Bronchial epithelial cell (primary cell): ENCODE measurements around the gene VPS72. TPM values are rescaled to one million over a fixed set of nuclear protein-coding genes. Genes with fewer than 3 reads are reported as not detected.

Experiments used
- DNase-seq: peaks from one replicate; pipeline ENCODE4 v3.0.0-alpha.2; 2010; ENCODE audit warnings: low read depth
- FAIRE-seq: peaks from 2 replicates; lab custom pipeline; 2011; peaks lifted over from hg19 to GRCh38; lab: Jason Lieb, UNC
- H3K27me3 ChIP-seq: 2 replicates; pipeline ENCODE4 v1.5.1; 2011; ENCODE audit warnings: low read length; ENCODE audit not compliant: control insufficient read depth, insufficient read depth
- H3K36me3 ChIP-seq: 2 replicates; pipeline ENCODE4 v1.5.1; 2011; ENCODE audit warnings: low read length; ENCODE audit not compliant: control insufficient read depth, insufficient read depth
- H3K4me3 ChIP-seq: 2 replicates; pipeline ENCODE4 v1.5.1; 2011; ENCODE audit warnings: mild to moderate bottlenecking, low read depth, low read length, control low read depth
- CTCF ChIP-seq: IDR thresholded peaks from 2 replicates; pipeline ENCODE4 v1.5.1; 2011; ENCODE audit warnings: mild to moderate bottlenecking, moderate library complexity, low read length, control low read depth, inconsistent platforms; ENCODE audit not compliant: insufficient read depth, severe bottlenecking
- total RNA-seq: library from RNA; depleted of rRNA; stranded (reverse); fragments of >200 nt; gene quantifications from 2 replicates; pipeline ENCODE4 v1.2.1, GENCODE V29; 2014

VPS72 gene
- total RNA-seq, 1 donor from 2014 or later: 64.2 TPM

GRCh38 chr1:151133018-151133806, 56.8 kb downstream of the VPS72 start:
- H3K27me3 ChIP-seq: no peaks in the 10 kb centered on the region
- no peaks in the 10 kb centered on the region for H3K36me3 ChIP-seq
- H3K4me3 ChIP-seq: no peak overlapping the region
- DNase-seq: no peak
- no peak for TF ChIP-seq CTCF
- FAIRE-seq: no peak

DNA sequence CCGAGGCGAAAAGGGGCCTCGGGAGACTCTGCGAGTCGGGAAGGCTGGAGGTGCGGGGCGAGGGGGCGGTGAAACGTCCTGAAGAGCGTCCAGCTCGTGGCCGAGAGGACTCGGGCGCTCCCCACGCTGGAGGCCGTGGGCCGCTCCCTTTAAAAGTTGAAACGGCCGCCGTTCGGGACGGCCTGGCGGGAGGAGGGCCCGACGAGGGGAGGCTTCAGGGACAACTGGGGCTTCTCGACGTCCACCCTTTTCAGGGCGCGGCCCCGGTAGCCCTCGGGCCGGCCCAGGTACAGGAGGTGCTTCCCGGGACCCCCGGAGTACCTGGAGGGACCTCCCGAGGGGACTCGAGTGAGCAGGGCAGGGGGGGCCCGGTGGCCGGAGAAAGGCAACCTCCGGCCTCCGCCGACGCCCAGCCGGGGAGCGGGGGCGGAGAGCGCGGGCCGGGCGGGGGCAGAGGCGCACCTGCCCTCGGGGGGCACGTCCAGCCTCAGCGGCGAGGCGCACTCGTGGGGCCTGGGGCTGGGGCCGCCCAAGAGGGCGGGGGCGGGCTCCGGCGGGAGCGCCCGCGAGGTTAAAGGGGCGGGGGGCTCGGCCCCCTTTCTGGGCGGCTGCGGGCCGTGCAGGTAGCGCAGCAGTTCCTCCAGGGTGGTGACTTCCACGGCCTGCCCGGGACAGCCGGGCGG, 57.5 kb downstream of the VPS72 start:
- no peak for TF ChIP-seq CTCF
- no peak for DNase-seq
- no peak for FAIRE-seq
- Histone ChIP-seq H3K27me3 (no peaks in the 10 kb centered on the region), H3K36me3 (no peaks in the 10 kb centered on the region), H3K4me3 (no peak overlapping the region)

- H3K4me3 ChIP-seq: peak overlapping the region; percentile 40
- TF ChIP-seq CTCF: no peak
- DNase-seq (no peak), FAIRE-seq (no peak)
- no peaks in the 10 kb centered on the region for H3K27me3 ChIP-seq
- H3K36me3 ChIP-seq: no peaks in the 10 kb centered on the region
Measured at GRCh38 chr1:151131701-151132334, 58.2 kb downstream of the VPS72 start.

DNA sequence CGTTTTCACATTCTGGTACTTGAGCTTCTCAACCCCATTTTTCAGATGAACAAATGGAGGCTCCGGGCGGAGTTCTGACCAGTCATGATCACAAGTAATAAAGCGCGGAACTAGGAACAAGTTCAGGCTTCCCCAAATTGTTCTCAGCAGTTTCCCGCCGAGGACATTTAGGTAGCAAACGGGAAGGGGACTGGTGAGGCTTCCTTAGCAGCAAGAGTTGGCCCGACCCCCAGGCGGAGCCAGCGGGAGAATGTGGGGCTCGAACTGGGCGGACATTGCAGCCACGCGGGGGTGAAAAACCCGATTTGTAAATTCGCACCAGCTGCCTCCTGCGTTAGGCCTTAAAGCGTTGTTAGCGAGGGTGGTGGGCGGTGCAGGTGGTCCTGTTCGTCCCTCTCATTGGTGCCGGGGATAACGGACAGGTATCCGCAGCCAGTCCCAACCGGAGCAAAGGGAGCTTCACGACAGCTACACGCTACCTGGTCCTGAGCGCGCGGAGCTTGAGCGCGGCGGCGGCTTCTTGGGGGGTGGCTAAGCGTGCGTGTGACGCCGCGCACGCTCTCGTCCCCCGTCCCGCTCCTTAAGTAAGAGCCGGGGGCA, 58.9 kb downstream of the VPS72 start:
- FAIRE-seq (no peak), DNase-seq (peak; percentile 87)
- Histone ChIP-seq H3K27me3 (no peaks in the 10 kb centered on the region), H3K36me3 (no peaks in the 10 kb centered on the region), H3K4me3 (peak overlapping the region; percentile 40)
- TF ChIP-seq CTCF: no peak

DNA sequence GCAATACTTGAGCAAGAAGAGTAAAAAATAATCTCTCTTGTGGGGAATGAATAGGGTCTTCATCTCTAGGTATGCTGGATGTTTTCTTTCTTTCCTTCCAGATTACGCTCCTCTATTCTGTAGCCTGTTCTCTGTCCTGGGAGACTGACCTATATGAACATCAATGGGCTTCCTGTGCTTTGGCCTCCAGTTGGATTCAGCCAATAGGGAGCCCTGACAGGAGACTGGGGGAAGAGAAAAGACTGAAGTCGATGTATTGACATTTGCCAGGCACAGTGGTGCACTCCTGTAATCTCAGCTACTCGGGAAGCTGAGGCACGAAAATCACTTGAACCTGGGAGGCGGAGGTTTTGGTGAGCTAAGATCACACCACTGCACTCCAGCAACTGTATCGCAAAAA, 61.2 kb downstream of the VPS72 start:
- no peak for DNase-seq
- Histone ChIP-seq H3K36me3 (no peaks in the 10 kb centered on the region), H3K27me3 (no peaks in the 10 kb centered on the region), H3K4me3 (no peak overlapping the region)
- no peak for FAIRE-seq
- TF ChIP-seq CTCF: no peak

Other genes starting within 250 kb of the VPS72 start
- gene CERS2, start 215.4 kb downstream of the VPS72 start, total RNA-seq: 55.2 and 82.9 TPM in 2 replicates
- 0.26 and 0.90 TPM in 2 replicates for gene ANXA9, start 207.9 kb downstream of the VPS72 start, total RNA-seq
- gene MINDY1, start 183.3 kb downstream of the VPS72 start, total RNA-seq: 5.5 and 13.6 TPM in 2 replicates
- gene PRUNE1, start 181.7 kb downstream of the VPS72 start, total RNA-seq: 6.6 and 6.9 TPM in 2 replicates
- 4.7 and 68.1 TPM in 2 replicates for gene BNIPL, start 153.6 kb downstream of the VPS72 start, total RNA-seq
- 0.53 and 0.64 TPM in 2 replicates for gene C1orf56, start 142.4 kb downstream of the VPS72 start, total RNA-seq
- 81.6 and 125 TPM in 2 replicates for gene CDC42SE1, start 130.6 kb downstream of the VPS72 start, total RNA-seq
- 0.79 and 4.4 TPM in 2 replicates for gene MLLT11, start 129.8 kb downstream of the VPS72 start, total RNA-seq
- 10.8 and 19.3 TPM in 2 replicates for gene GABPB2, start 119.4 kb downstream of the VPS72 start, total RNA-seq
- 0.38 and 0.53 TPM in 2 replicates for gene SEMA6C, start 43.6 kb downstream of the VPS72 start, total RNA-seq
- gene TNFAIP8L2, start 33.5 kb downstream of the VPS72 start, total RNA-seq: not detected in 2 replicates
- gene LYSMD1, start 24.3 kb downstream of the VPS72 start, total RNA-seq: 5.0 and 8.6 TPM in 2 replicates
- gene SCNM1, start 24.1 kb downstream of the VPS72 start, total RNA-seq: 19.7 and 34.9 TPM in 2 replicates
- not detected in 2 replicates for gene TMOD4, start 14.2 kb downstream of the VPS72 start, total RNA-seq
- gene PIP5K1A, start 8.4 kb upstream of the VPS72 start, total RNA-seq: 40.2 and 44.0 TPM in 2 replicates
- gene PSMD4, start 64.5 kb upstream of the VPS72 start, total RNA-seq: 259 and 280 TPM in 2 replicates
- 9.0 and 12.8 TPM in 2 replicates for gene ZNF687, start 92.1 kb upstream of the VPS72 start, total RNA-seq
- gene PI4KB, start 137.2 kb upstream of the VPS72 start, total RNA-seq: 20.8 and 30.9 TPM in 2 replicates
- gene RFX5, start 157.1 kb upstream of the VPS72 start, total RNA-seq: 8.8 and 16.6 TPM in 2 replicates
- gene SELENBP1, start 182.5 kb upstream of the VPS72 start, total RNA-seq: 4.2 and 7.0 TPM in 2 replicates
- gene PSMB4, start 209.4 kb upstream of the VPS72 start, total RNA-seq: 350 and 396 TPM in 2 replicates